HG02943 (cell line): ENCODE measurements around the gene CPED1.
"Not testable (repeated sequence)": the region's sequence is repeated elsewhere in the genome, so short reads cannot be mapped to it uniquely, and the experiment has no call there.

Experiments
- ATAC-seq: cut with Tn5 transposase; IDR thresholded peaks from one replicate; pipeline ENCODE4 v1.9.1; 2021; ENCODE audit warnings: mild to moderate bottlenecking, low read depth, moderate library complexity; ENCODE audit not compliant: unreplicated experiment

CPED1 gene

DNA sequence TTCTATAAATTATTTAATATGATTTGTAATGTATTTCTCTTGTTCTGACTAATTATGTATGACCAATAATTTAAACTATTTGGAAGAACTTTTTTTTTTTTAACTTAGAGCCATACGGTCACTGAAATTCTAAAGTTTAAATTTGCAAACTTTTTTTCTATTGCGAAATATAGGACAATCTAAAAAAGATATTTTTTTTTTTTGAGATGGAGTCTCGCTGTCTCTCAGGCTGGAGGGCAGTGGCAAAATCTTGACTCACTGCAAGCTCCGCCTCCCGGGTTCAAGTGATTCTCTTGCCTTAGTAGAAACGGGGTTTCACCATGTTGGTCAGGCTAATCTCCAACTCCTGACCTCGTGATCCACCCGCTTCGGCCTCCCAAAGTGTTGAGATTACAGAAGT lies 130.5 kb downstream of the CPED1 start:
- ATAC-seq: no peak

DNA sequence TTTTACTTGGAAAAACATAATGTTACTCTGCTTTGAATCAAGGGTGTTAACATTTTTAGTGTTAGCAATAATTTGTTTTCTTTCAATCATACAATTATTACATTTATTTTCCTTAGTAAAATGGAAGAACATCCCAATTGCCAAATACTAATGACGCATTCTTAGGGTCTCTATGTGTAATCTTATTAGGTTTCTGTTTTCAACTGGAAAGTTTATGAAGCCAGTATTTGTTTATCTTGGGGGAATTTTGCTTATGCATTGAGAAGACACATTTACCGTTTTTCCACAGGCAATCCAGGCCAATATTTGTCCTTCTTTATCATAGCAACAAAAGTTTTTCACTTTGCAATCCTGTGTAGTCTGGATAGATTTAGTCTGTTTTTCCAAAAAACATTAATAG lies 134.5 kb downstream of the CPED1 start:
- no peak for ATAC-seq

DNA sequence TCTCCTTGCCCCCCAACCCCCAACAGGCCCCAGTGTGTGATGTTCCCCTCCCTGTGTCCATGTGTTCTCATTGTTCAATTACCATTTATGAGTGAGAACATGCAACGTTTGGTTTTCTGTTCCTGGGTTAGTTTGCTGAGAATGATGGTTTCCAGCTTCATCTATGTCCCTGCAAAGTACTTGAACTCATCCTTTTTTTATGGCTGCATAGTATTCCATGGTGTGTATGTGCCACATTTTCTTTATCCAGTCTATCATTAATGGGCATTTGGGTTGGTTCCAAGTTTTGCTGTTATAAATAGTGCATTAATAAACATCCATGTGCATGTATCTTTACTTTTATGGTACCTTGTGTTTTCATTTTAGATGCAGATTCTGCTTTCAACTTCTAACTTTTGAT lies 136.9 kb downstream of the CPED1 start:
- not testable (repeated sequence) for ATAC-seq

DNA sequence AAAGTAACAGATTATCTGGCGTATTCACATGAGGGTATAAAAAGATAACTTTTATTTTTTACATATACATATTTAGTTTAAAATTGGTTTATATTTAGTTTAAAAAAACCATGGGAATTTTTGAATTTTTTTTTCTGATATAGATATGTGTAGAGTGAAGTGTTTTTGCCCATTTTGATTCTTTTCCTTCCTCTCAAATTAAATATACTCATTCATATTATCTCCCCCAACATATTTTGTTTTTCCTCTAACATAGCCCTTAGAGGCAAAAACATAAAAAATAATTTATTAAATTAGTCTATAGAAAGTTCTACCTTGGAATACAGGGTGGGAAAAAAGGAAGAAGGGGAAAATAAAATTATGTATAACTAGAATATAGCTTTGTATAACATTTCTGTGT lies 137.7 kb downstream of the CPED1 start:
- ATAC-seq: no peak

DNA sequence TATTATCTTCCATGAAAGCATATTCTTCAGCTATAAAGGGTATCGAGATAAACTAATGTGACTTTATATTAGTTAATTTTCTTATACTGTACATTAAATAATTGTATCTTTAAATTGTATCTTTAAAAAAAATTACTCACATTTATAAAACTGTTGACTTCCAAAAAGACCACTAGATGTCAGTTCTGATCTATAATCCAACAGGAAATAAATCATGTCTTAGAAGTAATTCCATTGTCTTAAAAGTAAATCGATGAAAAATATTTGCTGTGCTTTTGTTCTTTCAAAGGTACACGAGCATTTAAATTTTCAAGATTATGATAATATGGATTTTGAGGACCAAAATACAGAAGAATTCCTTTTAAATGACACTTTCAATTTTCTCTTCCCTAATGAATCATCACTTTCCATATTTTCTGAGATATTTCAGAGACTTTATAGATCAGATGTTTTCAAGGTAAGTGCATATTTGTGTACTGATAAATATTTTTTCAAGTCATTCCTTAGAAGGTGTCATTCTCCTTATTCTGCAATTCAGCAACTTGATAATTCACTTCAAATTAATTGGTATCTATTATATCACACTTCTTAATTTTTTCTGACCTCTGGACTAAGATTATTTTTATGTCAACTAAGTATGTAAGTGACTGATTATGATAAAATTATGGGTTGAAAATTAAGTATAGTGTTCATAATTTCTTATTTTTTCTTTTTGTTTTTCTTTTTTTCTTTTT lies 138.5 kb downstream of the CPED1 start:
- ATAC-seq: no peak

DNA sequence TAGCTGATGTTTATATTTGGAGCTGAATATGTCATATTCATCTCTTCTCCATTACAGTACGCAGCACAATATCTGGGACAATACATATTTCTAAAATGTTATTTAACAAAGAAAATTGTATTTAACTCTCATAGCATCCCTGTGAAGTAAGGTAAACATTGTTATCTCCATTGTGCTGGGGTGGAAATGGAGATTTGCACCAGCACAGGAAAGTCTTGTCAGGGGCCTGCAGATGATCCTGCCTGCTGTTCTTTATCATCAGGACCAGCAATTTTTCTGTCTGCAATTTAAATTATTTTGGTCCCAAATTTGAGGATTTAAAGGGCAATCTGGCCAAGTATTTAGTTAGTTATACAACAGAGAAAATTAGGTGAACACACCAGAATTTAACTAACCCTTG lies 144.4 kb downstream of the CPED1 start:
- ATAC-seq: no peak

DNA sequence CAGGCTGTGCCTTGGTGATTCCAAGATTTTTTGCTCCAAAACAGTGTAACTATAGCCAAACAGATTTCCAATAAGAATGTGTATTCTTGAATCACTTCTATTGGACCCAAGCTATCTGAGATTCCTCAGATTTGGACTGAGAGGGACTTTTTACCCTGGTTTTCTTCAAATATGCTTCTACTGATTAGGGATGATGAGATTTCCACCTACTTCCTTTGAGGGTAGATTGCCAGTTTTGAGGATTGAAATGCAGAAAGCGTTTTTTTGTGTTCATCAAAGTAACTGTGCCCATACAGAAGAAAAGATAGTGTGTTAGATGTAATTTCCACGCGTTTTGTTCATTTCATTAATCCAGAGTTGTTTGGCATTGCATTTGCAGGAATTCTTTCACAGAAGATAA lies 144.9 kb downstream of the CPED1 start:
- no peak for ATAC-seq

DNA sequence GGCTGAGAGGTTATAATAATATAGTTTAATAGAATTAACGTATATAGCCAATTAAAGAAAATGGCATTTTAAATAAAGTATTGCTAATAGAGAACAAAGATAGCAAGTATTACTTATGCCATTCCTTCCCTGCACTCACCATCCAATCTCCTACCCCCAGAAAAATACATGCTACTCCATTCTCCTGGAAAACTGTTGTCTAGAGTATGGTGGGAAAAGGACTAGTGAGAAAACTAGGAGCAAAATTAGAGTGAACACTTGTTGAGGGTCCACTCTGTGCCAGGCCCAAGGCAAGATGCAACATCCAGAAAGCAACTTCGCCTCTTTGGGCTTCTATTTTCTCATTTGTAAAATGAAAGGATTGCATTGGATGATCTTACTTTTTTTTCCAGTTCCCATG lies 149.1 kb downstream of the CPED1 start:
- no peak for ATAC-seq

DNA sequence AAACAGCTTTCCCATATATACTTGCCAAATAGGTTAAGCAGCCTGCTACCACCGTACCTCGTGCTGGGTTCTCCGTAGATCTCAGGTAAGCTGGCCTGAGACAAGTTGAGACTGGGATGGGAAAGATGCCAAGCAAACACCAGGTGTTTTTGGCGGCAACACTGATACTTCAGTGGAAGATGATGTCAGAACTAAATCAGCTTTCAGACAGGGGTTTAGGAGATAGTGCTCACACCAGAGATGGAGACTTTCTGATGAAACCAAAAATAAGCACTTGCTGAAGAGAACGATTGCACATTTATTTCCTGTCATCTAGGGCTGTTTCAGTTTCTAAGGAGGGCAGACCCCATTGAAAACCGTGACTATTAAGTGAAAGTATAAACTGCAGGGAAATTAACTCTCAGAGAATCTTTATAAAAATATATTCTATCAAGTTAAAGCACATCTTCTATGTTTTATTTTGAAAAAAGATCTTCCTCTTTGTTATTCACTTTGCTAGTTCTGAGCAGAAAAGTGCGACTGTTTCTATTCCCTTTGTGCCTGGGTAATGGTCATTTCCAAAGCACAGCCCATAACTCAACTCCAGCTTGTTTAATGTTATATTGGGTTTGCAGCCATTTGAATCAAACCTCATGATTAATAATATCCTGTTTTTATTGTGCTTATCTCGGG lies 149.9 kb downstream of the CPED1 start:
- peak; percentile 100 for ATAC-seq

DNA sequence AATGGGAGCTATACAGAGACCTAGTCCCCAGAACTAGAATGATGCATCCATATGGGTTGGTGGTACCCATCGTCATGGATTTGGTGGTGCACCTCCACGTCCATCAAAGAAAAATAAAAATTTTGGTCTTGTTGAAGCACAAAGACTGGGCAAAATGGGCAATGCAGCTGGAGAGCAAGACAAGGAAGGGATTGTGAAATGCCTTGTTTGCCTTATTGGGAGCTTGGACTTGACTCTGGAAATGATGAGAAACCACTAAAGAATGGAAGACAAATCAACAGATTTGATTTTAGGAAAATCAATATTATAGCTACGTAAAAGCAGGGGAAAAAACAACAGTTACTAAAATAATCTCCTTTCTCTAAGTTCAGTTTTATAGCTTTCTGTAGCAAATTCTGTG lies 150.9 kb downstream of the CPED1 start:
- ATAC-seq: no peak

DNA sequence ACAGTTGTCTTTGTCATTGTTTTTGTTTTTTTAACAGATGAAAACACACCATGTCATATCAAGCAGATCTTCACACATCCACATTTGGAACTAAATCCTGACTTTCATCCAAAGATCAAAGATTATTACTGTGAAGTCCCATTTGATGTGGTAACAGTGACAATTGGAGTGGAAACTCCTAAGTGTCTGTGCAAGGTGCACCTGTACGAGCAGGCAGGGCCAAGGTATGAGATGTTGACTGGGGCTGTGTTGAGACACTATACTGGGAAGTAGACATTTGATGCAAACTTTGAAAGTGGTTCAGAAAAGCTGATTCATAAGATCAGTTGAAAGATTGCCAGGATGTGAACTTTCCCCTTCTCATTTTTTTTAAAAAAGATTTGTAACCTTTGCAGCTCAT lies 152.3 kb downstream of the CPED1 start:
- ATAC-seq: no peak

DNA sequence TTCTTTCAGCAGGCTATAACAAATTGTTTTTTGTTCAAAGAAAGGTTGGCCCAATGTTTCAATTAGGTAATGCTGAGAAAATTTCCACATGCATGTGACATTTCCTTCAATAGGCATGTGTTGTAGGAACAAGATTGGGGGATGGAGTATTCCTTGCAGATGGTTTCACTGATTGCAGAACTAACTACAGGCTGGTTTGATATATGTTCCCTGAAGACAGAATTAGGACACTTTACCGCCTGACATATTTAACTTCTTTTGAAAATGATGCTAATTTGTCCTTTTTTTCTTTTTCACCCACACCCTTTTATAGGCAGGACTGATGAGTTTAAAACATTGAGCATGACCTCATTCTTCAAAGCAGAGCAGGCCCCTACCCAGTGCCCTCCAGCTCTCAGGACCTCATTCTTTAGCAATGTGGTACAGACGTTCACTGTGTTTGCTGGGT lies 163.3 kb downstream of the CPED1 start:
- no peak for ATAC-seq

DNA sequence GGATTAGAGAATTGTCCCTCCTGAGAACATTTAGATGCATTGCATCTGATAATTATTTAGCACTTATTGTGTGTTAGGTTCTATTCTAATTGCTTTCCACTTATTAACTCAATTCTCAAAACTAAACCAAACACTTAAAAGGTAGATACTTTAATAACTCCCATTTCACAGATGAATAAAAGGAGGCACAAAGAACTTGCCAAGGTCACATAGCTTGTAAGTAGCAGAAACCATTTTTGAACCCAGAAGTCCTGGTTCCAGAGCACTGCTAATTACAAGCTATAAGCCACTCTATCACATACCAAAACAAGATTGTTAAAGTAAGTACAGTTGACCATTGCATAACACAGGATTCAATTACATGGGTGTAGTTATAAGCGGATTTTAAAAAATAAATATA lies 164.9 kb downstream of the CPED1 start:
- no peak for ATAC-seq

DNA sequence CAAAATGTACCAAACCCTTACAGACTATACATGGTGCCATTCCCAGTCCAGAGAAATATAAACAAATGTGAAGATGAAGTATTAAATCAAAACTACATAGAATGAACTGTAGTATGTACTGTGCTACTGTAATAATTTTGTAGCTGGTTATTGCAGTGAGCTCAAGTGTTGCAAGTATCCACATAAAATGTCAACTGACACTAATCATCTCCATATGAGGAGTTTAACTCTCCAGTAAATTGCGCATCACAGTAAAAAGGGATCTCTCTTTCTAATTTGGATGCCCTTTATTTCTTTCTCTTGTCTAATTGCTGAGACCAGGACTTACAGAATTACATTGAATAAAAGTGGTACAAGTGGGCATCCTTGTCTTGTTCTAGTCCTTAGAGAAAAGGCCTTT lies 165.5 kb downstream of the CPED1 start:
- no peak for ATAC-seq

DNA sequence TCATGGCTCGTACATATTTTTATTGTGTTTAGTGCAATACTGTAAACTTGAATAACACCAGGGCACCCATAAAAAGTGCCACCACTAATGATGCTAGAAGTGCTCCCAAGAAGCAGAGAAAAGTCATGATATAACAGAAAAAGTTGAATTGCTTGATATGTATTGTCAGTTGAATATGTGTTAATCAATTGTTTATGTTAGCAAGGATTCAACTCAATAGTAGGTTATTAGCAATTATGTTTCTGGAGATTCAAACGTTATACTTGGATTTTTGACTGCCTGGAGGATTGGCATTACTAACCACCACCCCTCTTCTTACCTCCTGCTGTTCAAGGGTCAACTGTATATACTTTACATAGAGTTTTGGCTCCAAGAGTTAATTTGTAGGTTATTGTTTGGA lies 168.3 kb downstream of the CPED1 start:
- ATAC-seq: no peak

DNA sequence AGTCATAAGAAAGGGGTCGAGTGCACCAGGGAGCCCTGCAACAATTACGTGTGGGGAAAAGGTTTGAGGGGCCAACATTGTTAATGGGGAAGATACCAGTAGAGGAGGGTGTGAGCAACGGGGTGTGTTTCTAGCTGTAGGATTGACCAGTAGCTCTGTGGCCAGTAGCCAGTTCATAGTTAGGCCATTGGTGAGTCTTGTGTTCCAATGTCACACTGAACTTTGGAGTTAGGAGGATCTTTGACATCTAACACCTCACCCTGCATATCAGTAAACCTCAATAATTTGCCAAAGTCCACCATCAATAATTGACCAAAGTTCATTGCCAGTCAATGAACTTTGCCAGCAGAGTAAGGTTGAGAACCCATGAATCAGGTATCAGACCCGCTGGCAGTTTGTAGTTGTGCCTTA lies 168.8 kb downstream of the CPED1 start:
- no peak for ATAC-seq

DNA sequence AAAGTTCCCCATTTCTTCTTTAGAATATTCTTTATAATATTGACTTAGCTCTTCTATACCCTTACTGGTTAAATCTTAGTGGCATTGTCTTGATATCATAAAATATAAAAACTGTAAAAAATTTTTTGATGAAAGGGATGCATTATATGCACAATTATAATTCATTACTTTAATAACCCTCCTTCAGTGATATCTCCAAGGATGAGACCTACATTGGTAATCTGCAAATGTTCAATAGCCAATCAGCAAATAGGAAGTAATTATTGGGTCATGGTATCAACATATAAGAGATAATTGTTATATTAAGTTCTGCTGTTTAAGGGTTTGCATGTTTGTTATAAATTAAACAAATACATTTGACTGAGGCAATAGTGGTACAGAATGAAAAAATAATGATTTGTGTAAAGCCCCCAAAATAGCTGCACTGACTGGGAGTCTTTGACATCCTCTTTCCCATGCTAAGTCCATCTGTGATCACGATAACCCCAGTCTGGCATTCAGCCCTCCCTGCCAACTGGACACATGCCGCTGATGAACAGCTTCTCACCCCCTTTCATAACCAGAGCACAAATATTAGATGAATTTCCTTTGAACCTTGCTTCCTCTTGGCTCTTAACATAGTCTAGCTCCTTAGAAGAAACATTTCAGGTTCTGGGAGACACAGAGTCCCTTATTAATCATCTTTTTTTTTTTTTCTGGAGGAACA lies 169.5 kb downstream of the CPED1 start:
- no peak for ATAC-seq

DNA sequence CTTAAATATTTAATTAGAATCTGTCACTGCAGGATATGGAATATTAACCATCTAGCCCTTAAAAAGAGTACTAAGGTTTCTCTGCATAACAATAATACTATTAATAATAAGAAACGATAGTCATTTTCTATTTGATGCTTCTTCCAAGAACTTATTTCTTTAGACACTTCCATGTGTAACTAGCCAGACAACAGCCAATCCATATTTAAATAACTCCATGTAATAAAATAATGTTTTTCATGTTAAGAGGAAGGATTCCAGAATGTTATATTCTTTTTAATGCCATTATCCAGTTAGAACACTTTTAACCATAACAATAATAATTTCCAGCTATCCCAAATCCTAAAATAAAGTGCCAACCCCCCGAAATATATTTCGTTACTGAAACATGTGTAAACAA lies 170.2 kb downstream of the CPED1 start:
- ATAC-seq: no peak

DNA sequence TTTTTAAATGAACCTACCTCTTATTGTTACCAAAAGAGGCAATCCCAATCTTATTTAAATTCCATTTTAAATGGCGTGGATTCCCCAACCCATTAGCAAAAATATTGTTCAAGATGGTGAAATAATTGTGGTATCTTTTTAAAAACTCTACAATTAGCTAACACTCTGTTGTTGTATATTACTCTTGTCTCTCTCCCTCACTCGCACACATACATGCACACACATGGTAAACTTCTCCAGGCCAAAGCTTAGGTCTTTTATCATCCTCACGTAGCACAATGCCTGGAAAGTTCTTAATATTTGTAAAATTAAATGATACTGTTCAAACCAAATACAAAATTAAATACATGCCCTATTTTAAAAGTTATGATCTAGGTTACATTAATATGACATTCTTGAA lies 171.0 kb downstream of the CPED1 start:
- no peak for ATAC-seq

DNA sequence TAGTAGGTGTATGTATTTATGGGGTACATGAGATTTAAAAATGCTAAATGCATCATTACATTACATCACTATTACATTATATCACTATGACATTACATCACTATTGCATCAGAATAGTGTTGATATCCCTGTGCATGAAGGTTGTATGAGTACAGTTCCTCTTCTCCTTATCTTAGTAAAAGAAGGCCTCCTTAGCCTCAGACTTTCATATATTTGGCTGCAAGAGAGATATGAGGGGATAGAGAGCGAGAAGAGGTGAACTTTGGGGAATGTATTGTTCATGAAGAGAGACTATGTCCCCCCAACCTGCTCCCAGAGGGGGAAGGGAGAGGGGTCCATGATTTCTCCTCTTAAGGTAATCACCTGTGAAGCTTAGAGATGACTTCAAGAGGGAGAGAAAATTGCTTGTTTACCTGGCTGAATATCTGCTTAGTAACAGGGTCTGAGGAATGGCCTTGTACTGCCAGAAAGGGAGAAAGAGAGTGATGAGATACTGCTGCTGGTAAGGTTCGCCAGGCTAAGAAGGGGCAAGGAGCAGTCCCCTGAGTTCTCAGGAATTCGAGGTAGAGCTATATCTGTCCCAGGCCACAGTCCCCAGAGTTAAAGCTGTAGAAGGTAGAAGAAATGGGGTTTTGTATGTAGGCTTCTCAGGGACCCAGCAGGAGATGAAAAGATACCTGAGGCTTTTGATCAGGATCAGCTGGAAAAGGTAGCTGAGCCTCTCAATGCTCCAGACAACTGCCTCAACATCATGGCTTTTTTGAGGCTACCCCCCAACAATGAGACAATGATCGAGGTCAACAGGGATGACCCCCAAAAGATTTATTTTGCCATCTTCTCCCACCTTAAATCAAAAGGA lies 171.9 kb downstream of the CPED1 start:
- no peak for ATAC-seq

DNA sequence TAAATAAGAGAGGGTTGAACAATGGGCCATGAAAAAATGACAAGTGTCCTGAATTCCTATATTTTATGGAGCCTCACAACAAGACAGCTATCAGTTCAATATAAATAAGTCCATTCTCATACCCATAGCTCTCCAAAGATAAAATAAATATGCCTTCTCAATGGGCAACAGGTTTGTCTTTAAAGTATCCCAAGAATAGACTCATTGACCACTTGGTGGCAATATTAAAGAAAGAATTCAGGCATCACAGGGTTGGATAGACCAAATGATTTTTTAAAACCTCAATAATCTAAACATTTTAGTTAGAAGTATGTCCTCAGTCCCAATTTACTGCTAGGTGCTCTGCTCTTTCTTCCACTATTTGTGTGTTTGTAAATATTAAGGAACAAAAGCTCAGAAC lies 175.2 kb downstream of the CPED1 start:
- ATAC-seq: no peak
